Tibial nerve (tissue), 4 donors: ENCODE data around the gene OR2V1. TPM values are rescaled to one million over a fixed set of nuclear protein-coding genes. Genes with fewer than 3 reads are reported as not detected.
"Not testable (repeated sequence)": the region's sequence is repeated elsewhere in the genome, so short reads cannot be mapped to it uniquely, and the experiment has no call there.

Experiments
- DNase-seq, 2 donors: peaks; one replicate each; pipeline ENCODE4 v3.0.0-alpha.2; 2019; ENCODE audit warnings: low spot score in 2 of 2
- H3K27ac ChIP-seq, 4 donors: fragments of 200-600 bp; sonication (generic) in 3 of 4; one replicate each; pipeline ENCODE4 v1.5.1; 2017 to 2019; ENCODE audit warnings: mild to moderate bottlenecking in 1 of 4
- H3K27me3 ChIP-seq, 2 donors: fragments of 200-600 bp; sonication (generic) in 1 of 2; one replicate each; pipeline versions ENCODE4 v1.5.1 to v1.6.0; 2017 to 2019
- H3K36me3 ChIP-seq, 3 donors: fragments of 200-600 bp; sonication (generic); one replicate each; pipeline ENCODE4 v1.5.1; 2018 to 2019
- H3K4me1 ChIP-seq, 4 donors: fragments of 200-600 bp; sonication (generic) in 3 of 4; one replicate each; pipeline ENCODE4 v1.5.1; 2017 to 2019
- H3K4me3 ChIP-seq, 4 donors: fragments of 200-600 bp; sonication (generic) in 3 of 4; one replicate each; pipeline ENCODE4 v1.5.1; 2017 to 2019; ENCODE audit warnings: mild to moderate bottlenecking in 1 of 4, moderate library complexity in 1 of 4
- H3K9me3 ChIP-seq, 4 donors: fragments of 200-600 bp; sonication (generic) in 3 of 4; one replicate each; pipeline ENCODE4 v1.5.1; 2017 to 2019
- EP300 ChIP-seq, 2 donors: sonication (generic); formaldehyde crosslinking; IDR thresholded peaks; one replicate each; pipeline ENCODE4 v1.6.1; 2017; ENCODE audit warnings: antibody characterized with exemption in 2 of 2, mild to moderate bottlenecking in 1 of 2
- POLR2A ChIP-seq, 2 donors: fragments of 450-650 bp; IDR thresholded peaks; one replicate each; pipeline ENCODE4 v1.6.1; 2017; ENCODE audit warnings: antibody characterized with exemption in 2 of 2, mild to moderate bottlenecking in 2 of 2, moderate library complexity in 2 of 2
- WGBS, 2 donors: methylation state at CpG; one replicate each; pipeline ENCODE4 v1.1.5; 2018; 5-methylcytosine and 5-hydroxymethylcytosine counted together
- total RNA-seq, 4 donors: library from RNA; depleted of rRNA; stranded (reverse); fragments of >200 nt; gene quantifications; one replicate each; pipeline ENCODE4 v1.1.0, GENCODE V29; 2016
- TF ChIP-seq, protein P1 (sequence below), 5 experiments: fragments of 200-600 bp in 3 of 5; fragments of 450-650 bp in 2 of 5; sonication (generic) in 3 of 5; IDR thresholded peaks; one replicate each; pipeline ENCODE4 v1.5.1; 2016 to 2019; ENCODE audit warnings: antibody characterized with exemption in 5 of 5, mild to moderate bottlenecking in 3 of 5, moderate library complexity in 2 of 5

Gene OR2V1
- total RNA-seq, 4 donors from 2014 or later: not detected

DNA sequence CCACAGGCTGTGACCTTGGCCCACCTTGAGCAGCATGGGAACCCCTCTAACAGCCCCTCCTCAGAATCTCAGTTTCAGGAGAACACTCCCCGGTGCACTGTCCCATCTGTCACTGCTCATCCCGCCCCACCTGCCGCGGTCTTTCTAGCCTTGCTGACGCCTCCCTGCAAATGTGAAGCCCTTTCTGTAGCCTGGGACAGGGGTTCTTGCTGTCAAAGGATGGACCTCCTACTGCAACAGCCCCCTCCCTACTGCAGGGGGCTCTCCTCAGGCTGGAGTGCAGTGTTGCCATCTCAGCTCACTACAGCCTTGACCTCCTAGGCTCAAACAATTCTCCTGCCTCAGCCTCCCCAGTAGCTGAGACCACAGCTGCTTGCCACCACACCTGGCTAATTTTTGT, 20.0 kb downstream of the OR2V1 start:
- Histone ChIP-seq H3K27ac (no peak overlapping the region), H3K4me3 (no peak overlapping the region), H3K4me1 (peaks cover 0 to 6% (median 0%) of the 10 kb centered on the region in 4 donors), H3K27me3 (peaks cover 0 to 77% of the 10 kb centered on the region in 2 donors), H3K36me3 (no peaks in the 10 kb centered on the region), H3K9me3 (peaks cover 0 to 9% (median 0%) of the 10 kb centered on the region in 4 donors)
- DNase-seq: no peak
- 82 to 84% methylated on average over 5 of the region's 5 CpGs for WGBS, 2 donors
- TF ChIP-seq EP300 (IDR thresholded peaks at IDR 0.05) (no peak), POLR2A (IDR thresholded peaks at IDR 0.05) (no peak)
- TF ChIP-seq, protein P1, sequence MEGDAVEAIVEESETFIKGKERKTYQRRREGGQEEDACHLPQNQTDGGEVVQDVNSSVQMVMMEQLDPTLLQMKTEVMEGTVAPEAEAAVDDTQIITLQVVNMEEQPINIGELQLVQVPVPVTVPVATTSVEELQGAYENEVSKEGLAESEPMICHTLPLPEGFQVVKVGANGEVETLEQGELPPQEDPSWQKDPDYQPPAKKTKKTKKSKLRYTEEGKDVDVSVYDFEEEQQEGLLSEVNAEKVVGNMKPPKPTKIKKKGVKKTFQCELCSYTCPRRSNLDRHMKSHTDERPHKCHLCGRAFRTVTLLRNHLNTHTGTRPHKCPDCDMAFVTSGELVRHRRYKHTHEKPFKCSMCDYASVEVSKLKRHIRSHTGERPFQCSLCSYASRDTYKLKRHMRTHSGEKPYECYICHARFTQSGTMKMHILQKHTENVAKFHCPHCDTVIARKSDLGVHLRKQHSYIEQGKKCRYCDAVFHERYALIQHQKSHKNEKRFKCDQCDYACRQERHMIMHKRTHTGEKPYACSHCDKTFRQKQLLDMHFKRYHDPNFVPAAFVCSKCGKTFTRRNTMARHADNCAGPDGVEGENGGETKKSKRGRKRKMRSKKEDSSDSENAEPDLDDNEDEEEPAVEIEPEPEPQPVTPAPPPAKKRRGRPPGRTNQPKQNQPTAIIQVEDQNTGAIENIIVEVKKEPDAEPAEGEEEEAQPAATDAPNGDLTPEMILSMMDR (IDR thresholded peaks at IDR 0.05): no peak

DNA sequence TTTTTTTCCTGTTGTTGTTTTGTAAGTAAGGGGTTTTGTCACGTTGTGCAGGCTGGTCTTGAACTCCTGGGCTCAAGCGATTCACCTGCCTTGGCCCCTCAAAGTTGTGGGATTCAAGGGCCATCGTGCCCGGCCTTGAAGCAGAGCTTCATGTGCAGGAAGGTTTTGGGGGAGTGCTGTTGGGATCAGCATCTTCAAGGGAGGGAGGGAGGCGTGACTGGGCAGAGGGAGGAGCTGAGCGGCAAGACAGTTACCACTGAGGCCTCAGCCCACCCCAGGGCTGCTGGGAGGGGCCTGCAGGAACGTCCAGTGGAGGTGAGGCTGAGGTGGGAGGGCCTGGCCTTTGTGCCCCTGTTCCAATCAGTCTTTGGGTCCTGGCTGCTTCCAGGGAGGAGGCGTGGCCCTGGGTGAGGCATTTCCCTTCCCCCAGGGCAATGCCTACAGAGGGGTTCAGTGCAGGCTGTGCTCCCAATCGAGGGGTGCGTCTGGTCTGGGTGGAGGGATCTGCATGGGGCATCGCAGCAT, 21.4 kb downstream of the OR2V1 start:
- DNase-seq: no peak
- peaks cover 0 to 69% of the 10 kb centered on the region in 2 donors for H3K27me3 ChIP-seq

DNA sequence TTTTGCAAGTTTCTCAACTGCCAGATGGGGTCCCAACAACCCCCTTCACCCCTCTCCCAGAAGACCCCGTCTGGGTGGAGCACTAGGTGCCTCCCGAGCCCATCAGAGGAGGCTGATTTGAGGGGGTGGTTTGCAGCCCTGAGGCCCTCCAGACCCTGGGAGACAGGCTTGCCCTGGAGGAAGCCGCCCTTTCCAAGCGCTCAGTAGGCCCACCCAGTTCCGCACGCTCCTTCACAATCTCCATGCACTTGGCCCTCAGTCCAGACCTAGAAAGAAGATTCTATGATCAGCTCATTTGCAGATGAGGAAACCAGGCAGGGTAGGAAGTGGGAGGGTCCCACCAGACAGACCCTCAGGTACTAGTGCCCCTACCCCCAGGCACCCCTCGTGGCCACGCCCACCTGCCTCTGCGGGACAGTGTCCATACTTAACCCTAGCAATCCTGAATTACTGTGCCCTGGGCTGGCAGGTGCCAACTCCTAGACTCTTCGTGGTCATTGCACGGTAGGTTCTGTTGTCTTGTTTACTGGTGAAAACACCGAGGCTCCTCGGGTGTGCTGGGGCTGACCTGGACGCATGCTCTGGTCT, 22.3 kb downstream of the OR2V1 start:
- H3K4me3 ChIP-seq: no peak overlapping the region
- H3K27ac ChIP-seq: no peak overlapping the region
- no peak for DNase-seq
- 66% methylated on average over 8 to 13 of the region's 14 CpGs for WGBS, 2 donors
- peaks cover 0 to 60% of the 10 kb centered on the region in 2 donors for H3K27me3 ChIP-seq
- no peaks in the 10 kb centered on the region for H3K4me1 ChIP-seq
- peaks cover 0 to under 1% (median 0%) of the 10 kb centered on the region in 4 donors for H3K9me3 ChIP-seq
- TF ChIP-seq POLR2A (IDR thresholded peaks at IDR 0.05) (no peak), EP300 (IDR thresholded peaks at IDR 0.05) (no peak)
- TF ChIP-seq, protein P1 (IDR thresholded peaks at IDR 0.05): no peak
- H3K36me3 ChIP-seq: no peaks in the 10 kb centered on the region

More for the DNA sequence above, 21.4 kb downstream of the OR2V1 start:
- Histone ChIP-seq H3K9me3 (peaks cover 0 to 9% (median 0%) of the 10 kb centered on the region in 4 donors), H3K36me3 (no peaks in the 10 kb centered on the region), H3K4me3 (no peak overlapping the region), H3K4me1 (no peaks in the 10 kb centered on the region), H3K27ac (no peak overlapping the region)
- TF ChIP-seq, protein P1 (IDR thresholded peaks at IDR 0.05): no peak
- TF ChIP-seq EP300 (IDR thresholded peaks at IDR 0.05) (no peak), POLR2A (IDR thresholded peaks at IDR 0.05) (no peak)
- 47 to 53% methylated on average over 11 of the region's 11 CpGs for WGBS, 2 donors

DNA sequence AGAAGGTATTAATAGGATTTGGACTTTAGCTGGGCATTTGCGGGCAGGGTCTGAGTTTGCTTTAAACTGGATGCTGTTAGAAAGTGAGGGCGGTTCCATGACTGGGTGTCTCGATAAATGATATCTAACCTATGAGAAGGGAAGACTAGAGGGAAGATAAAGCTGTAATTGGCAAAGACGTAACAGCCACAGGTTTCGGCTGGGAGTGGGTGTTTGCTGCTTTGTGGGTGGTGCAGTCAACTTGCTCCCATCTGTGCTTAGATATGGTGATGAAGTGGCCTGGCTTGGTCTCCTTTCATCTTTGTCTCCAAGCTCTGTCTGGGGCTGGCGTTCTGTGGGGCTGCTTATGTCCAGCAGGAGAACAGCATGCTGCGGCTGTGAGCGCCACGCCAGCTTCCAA, 23.3 kb downstream of the OR2V1 start:
- DNase-seq: no peak
- Histone ChIP-seq H3K27ac (no peak overlapping the region), H3K4me3 (no peak overlapping the region), H3K27me3 (peaks cover 0 to 60% of the 10 kb centered on the region in 2 donors), H3K4me1 (no peaks in the 10 kb centered on the region), H3K9me3 (no peaks in the 10 kb centered on the region), H3K36me3 (no peaks in the 10 kb centered on the region)
- TF ChIP-seq, protein P1 (IDR thresholded peaks at IDR 0.05): no peak
- no peak for TF ChIP-seq POLR2A (IDR thresholded peaks at IDR 0.05)
- TF ChIP-seq EP300 (IDR thresholded peaks at IDR 0.05): no peak
- WGBS, 2 donors: 70 to 76% methylated on average over 9 of the region's 9 CpGs

DNA sequence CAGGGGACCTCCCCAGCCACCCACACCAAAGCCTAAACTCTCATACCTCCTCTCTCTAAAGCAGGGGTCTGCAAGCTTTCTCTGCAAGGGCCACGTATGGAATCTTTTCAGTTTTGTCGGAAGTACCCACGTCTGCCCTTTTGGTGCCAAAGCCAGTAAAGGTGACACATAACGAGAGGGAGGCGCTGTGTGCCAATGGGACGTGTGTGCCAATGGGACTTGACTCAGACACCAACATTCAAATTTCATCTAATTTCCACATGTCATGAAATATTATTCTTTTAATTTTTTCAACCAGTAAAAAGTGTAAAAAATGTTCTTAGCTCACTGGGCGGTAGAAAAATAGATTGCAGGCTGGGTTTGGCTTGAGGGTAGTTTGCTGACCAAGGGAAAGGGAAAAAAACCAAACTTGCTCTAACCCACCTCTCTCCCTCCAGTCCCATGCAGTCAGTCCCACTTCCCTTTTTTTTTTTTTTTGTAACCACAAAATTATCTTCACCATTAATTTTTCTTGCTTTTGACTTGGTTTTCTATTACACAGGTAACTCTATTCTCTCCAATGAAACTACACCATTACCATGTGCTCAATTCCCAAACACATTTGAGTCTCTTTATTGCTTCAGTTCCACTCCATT, 25.5 kb downstream of the OR2V1 start:
- WGBS, 2 donors: 33 to 48% methylated on average over 7 of the region's 7 CpGs
- Histone ChIP-seq H3K27me3 (peaks cover 0 to 44% of the 10 kb centered on the region in 2 donors), H3K36me3 (no peaks in the 10 kb centered on the region), H3K4me1 (peaks cover 0 to 1% (median under 1%) of the 10 kb centered on the region in 4 donors), H3K9me3 (no peaks in the 10 kb centered on the region), H3K27ac (no peak overlapping the region), H3K4me3 (no peak overlapping the region)
- DNase-seq: no peak
- TF ChIP-seq, protein P1 (IDR thresholded peaks at IDR 0.05): no peak
- no peak for TF ChIP-seq EP300 (IDR thresholded peaks at IDR 0.05)
- TF ChIP-seq POLR2A (IDR thresholded peaks at IDR 0.05): no peak

DNA sequence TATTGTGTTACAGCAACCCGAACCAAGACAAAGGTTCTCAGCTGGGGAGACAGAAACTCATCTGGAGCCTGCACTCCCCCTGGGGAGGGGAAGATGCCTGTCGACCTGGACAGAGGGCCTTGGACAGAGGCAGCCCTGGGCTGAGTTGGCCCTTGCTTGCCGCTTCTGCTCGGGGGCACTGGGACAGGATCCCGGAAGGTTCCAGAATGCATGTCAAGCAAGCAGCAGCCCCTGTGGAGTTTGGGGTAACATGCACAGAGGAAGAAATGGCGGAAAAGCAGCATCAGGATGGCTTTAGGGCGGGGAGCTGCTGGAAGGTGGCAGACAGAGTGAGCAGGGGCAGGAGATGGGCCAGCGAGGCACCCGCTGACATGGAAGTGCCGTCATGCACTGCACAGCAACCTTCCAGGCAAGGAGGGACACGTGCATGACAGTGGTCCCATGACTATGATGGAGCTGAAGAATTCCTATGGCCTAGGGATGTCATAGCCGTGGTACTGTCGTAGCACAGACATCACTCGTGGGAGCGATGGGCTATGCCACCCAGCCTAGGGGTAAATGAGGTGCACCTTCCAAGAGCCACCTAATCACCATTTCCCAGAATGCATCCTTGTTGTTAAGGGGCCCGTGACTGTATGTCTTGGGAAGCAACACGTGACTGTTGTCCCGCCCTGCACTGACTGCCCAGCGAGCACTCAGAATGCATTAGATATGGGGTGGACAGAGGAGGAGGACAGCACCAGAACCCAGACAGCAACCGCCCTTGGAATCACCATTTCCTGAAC, 26.2 kb downstream of the OR2V1 start:
- DNase-seq, H3K4me3 ChIP-seq, H3K9me3 ChIP-seq, H3K27ac ChIP-seq, H3K4me1 ChIP-seq, H3K36me3 ChIP-seq: not testable (repeated sequence)
- H3K27me3 ChIP-seq: peaks cover 0 to 44% of the 10 kb centered on the region in 2 donors
- 19 to 59% methylated on average over 9 of the region's 20 CpGs for WGBS, 2 donors

DNA sequence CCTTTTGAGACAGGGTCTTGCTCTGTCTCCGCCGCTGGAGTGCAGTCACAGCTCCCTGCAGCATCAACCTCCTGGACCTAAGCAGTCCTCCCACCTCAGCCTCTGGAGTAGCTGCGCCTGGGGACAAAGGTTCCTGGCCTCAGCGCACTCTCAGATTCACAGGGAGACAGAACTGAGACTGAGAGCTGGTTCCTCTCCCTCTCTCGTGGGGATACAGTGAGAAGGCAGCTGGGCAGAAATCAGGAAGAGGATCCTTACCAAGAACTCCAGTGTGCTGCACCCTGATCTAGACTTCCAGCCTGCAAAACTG, 26.8 kb downstream of the OR2V1 start:
- H3K4me3 ChIP-seq, H3K9me3 ChIP-seq, H3K36me3 ChIP-seq, H3K27ac ChIP-seq, H3K4me1 ChIP-seq, DNase-seq: not testable (repeated sequence)
- H3K27me3 ChIP-seq: peaks cover 3 to 44% of the 10 kb centered on the region in 2 donors
- WGBS, 2 donors: 6 to 8% methylated on average over 5 of the region's 5 CpGs
